SK-N-SH (cell line): ENCODE results near the gene VWDE. TPM values are rescaled to one million over a fixed set of nuclear protein-coding genes. Genes with fewer than 3 reads are reported as not detected.

Experiments
- CTCF ChIA-PET: fragments of 300-600, 350-600 bp; formaldehyde crosslinking; extraction: SDS; loops from one replicate; lab custom pipeline; 2021; lab: Yijun Ruan, JAX
- POLR2A ChIA-PET: fragments of 350-600 bp; sonication (Branson Sonifier 250); formaldehyde crosslinking; extraction: SDS; loops from one replicate; lab custom pipeline; 2020; ENCODE audit warnings: antibody characterized with exemption, inconsistent platforms; lab: Yijun Ruan, JAX
- DNase-seq: peaks from one replicate; pipeline ENCODE4 v3.0.0; 2012
- H2AFZ ChIP-seq: fragments of 200-600 bp; sonication (generic); 2 replicates; pipeline ENCODE4 v1.8.1; 2016; ENCODE audit warnings: antibody characterized with exemption, mild to moderate bottlenecking, low read depth
- H3F3A ChIP-seq: fragments of 200-600 bp; sonication (generic); replicated peaks from 2 replicates; pipeline ENCODE3; 2016; ENCODE audit warnings: antibody characterized with exemption, mild to moderate bottlenecking; ENCODE audit not compliant: insufficient read depth
- H3K27ac ChIP-seq, 2 experiments: fragments of 200-500 bp in 1 of 2; fragments of 200-600 bp in 1 of 2; sonication (Bioruptor generic) in 1 of 2; sonication (generic), shearing (Covaris generic) in 1 of 2; 2 replicates each; pipeline versions ENCODE4 v1.5.1 to v1.6.1; 2014 to 2016; ENCODE audit warnings: low read depth in 2 of 2, inconsistent platforms in 1 of 2, low read length in 1 of 2, mild to moderate bottlenecking in 1 of 2, mixed read lengths in 1 of 2
- H3K27me3 ChIP-seq: fragments of 200-600 bp; sonication (generic), shearing (Covaris generic); 2 replicates; pipeline ENCODE4 v1.6.1; 2016; ENCODE audit warnings: mixed run types; ENCODE audit not compliant: insufficient read depth
- H3K36me3 ChIP-seq, 2 experiments: fragments of 200-500 bp in 1 of 2; fragments of 200-600 bp in 1 of 2; sonication (Bioruptor generic) in 1 of 2; sonication (generic) in 1 of 2; replicated peaks in 1 of 2; 2 replicates each; pipeline versions ENCODE3 to v1.5.1; 2014 to 2016; ENCODE audit warnings: low read length in 1 of 2, mild to moderate bottlenecking in 1 of 2; ENCODE audit not compliant: insufficient read depth in 2 of 2, control insufficient read depth in 1 of 2
- H3K4me1 ChIP-seq, 2 experiments: fragments of 200-500 bp in 1 of 2; fragments of 200-600 bp in 1 of 2; sonication (Bioruptor generic) in 1 of 2; sonication (generic), shearing (Covaris generic) in 1 of 2; 2 replicates each; pipeline versions ENCODE4 v1.5.1 to v1.6.1; 2014 to 2016; ENCODE audit warnings: low read depth in 1 of 2, low read length in 1 of 2, mixed run types in 1 of 2; ENCODE audit not compliant: insufficient read depth in 2 of 2, control insufficient read depth in 1 of 2
- H3K4me2 ChIP-seq: fragments of 200-600 bp; sonication (generic), shearing (Covaris generic); 2 replicates; pipeline ENCODE4 v1.6.1; 2017; ENCODE audit warnings: mixed run types
- H3K4me3 ChIP-seq, 2 experiments: fragments of 200-500 bp in 1 of 2; fragments of 200-600 bp in 1 of 2; sonication (Bioruptor generic) in 1 of 2; sonication (generic), shearing (Covaris generic) in 1 of 2; 2 replicates each; pipeline versions ENCODE4 v1.5.1 to v1.8.1; 2014 to 2016; ENCODE audit warnings: low read depth in 2 of 2, inconsistent platforms in 1 of 2, low read length in 1 of 2, mild to moderate bottlenecking in 1 of 2, mixed read lengths in 1 of 2, moderate library complexity in 1 of 2
- H3K79me2 ChIP-seq: fragments of 200-600 bp; sonication (generic); 2 replicates; pipeline ENCODE4 v1.8.1; 2017; ENCODE audit warnings: mild to moderate bottlenecking; ENCODE audit not compliant: insufficient read depth
- H3K9ac ChIP-seq: fragments of 200-600 bp; sonication (generic); 2 replicates; pipeline ENCODE4 v1.6.1; 2017; ENCODE audit warnings: mixed run types
- H3K9me2 ChIP-seq: fragments of 200-600 bp; sonication (generic); 2 replicates; pipeline ENCODE4 v1.6.1; 2017; ENCODE audit warnings: mixed run types
- H3K9me3 ChIP-seq: fragments of 200-600 bp; sonication (generic); 2 replicates; pipeline ENCODE4 v1.6.1; 2017; ENCODE audit warnings: mixed run types, mild to moderate bottlenecking, moderate library complexity
- H4K20me1 ChIP-seq: fragments of 200-600 bp; sonication (generic); 2 replicates; pipeline ENCODE4 v1.6.1; 2017; ENCODE audit warnings: mild to moderate bottlenecking, mixed run types; ENCODE audit not compliant: insufficient read depth
- CTCF ChIP-seq: fragments of 200-600 bp; sonication (generic); IDR thresholded peaks from 2 replicates; pipeline ENCODE4 v1.6.1; 2017; ENCODE audit warnings: antibody characterized with exemption, mild to moderate bottlenecking, moderate library complexity
- FOXM1 ChIP-seq: IDR thresholded peaks from 2 replicates; pipeline ENCODE4 v1.4.0; 2012; ENCODE audit warnings: low read depth, mild to moderate bottlenecking
- GABPA ChIP-seq: IDR thresholded peaks from 2 replicates; pipeline ENCODE4 v1.4.0; 2012; ENCODE audit warnings: low read depth, mild to moderate bottlenecking
- GATA2 ChIP-seq: sonication (generic); formaldehyde crosslinking; IDR thresholded peaks from 2 replicates; pipeline ENCODE4 v1.5.0; 2020; ENCODE audit warnings: mild to moderate bottlenecking, missing genetic modification reagents
- IRF3 ChIP-seq: fragments of 150-350 bp; IDR thresholded peaks from 2 replicates; pipeline ENCODE4 v1.6.1; 2016; ENCODE audit warnings: mild to moderate bottlenecking, low read depth, low read length
- JUND ChIP-seq: IDR thresholded peaks from 2 replicates; pipeline ENCODE4 v1.4.0; 2012
- MAX ChIP-seq: IDR thresholded peaks from 2 replicates; pipeline ENCODE4 v1.4.0; 2012; ENCODE audit warnings: low read depth
- MXI1 ChIP-seq: IDR thresholded peaks from 2 replicates; pipeline ENCODE4 v1.6.1; 2012; ENCODE audit warnings: mild to moderate bottlenecking, low read depth, low read length, improper control_type of control experiment
- NFIC ChIP-seq: IDR thresholded peaks from 2 replicates; pipeline ENCODE4 v1.4.0; 2012; ENCODE audit warnings: borderline replicate concordance
- PBX3 ChIP-seq: IDR thresholded peaks from 2 replicates; pipeline ENCODE4; 2012
- POLR2AphosphoS5 ChIP-seq: IDR thresholded peaks from 2 replicates; pipeline ENCODE4 v1.6.1; 2012; ENCODE audit warnings: low read depth, low read length
- RAD21 ChIP-seq: IDR thresholded peaks from 2 replicates; pipeline ENCODE4 v1.6.1; 2012; ENCODE audit warnings: mild to moderate bottlenecking, low read length
- REST ChIP-seq: IDR thresholded peaks from 2 replicates; pipeline ENCODE4 v1.6.1; 2012; ENCODE audit warnings: mild to moderate bottlenecking, low read depth, low read length, moderate library complexity
- RXRA ChIP-seq: IDR thresholded peaks from 2 replicates; pipeline ENCODE4 v1.4.0; 2012; ENCODE audit warnings: low read depth, mild to moderate bottlenecking, borderline replicate concordance
- SIN3A ChIP-seq: IDR thresholded peaks from 2 replicates; pipeline ENCODE4 v1.6.1; 2012; ENCODE audit warnings: low read depth, mild to moderate bottlenecking, low read length, moderate library complexity, borderline replicate concordance
- SMC3 ChIP-seq: IDR thresholded peaks from 2 replicates; pipeline ENCODE4 v1.6.1; 2012; ENCODE audit warnings: low read depth, low read length, improper control_type of control experiment
- TEAD4 ChIP-seq: IDR thresholded peaks from 2 replicates; pipeline ENCODE4 v1.4.0; 2012; ENCODE audit warnings: mild to moderate bottlenecking, borderline replicate concordance; ENCODE audit not compliant: insufficient read depth
- YY1 ChIP-seq: IDR thresholded peaks from 2 replicates; pipeline ENCODE4 v1.4.0; 2012; ENCODE audit warnings: low read depth, mild to moderate bottlenecking
- WGBS: methylation state at CpG from one replicate; pipeline ENCODE4 v1.1.6; 2017; ENCODE audit warnings: low lambda C conversion rate; 5-methylcytosine and 5-hydroxymethylcytosine counted together
- polyA plus RNA-seq, 3 experiments: library from polyadenylated mRNA; depleted of rRNA; stranded (reverse); fragments of >200 nt; gene quantifications; 2 replicates each; pipeline ENCODE4 v1.2.3, GENCODE V29; 2012

Gene VWDE
- polyA plus RNA-seq, 1 of the 3 experiments (the other 2 are of a cell fraction), result not detected

GRCh38 chr7:12322284-12322902 lies 81.3 kb downstream of the VWDE start:
- no peak overlapping the region for H3K4me3 ChIP-seq
- no peaks in the 10 kb centered on the region for H3K27me3 ChIP-seq
- no peak overlapping the region for H3K27ac ChIP-seq
- no peak overlapping the region for H2AFZ ChIP-seq
- CTCF ChIA-PET, result interaction anchor here (0.5 to 4.2 kb wide), 50 partner anchors 10 to 916 kb away, joined by 3 to 52 read pairs (median 4); no protein-coding TSS in a partner anchor
- no peak overlapping the region for H3K4me2 ChIP-seq
- H3K9me2 ChIP-seq, result no peaks in the 10 kb centered on the region
- no peak overlapping the region for H3K9ac ChIP-seq
- H3K36me3 ChIP-seq, result no peaks in the 10 kb centered on the region
- peak; percentile 10 for DNase-seq
- TF ChIP-seq CTCF (peak; percentile 97), MAX (no peak), POLR2AphosphoS5 (no peak), GATA2 (CRISPR knock-in tag) (0 out of 2 replicates have a peak, but pooled peaks have one; percentile 12), TEAD4 (no peak), REST (no peak), PBX3 (no peak), IRF3 (no peak), GABPA (no peak), RAD21 (peak; percentile 94), SIN3A (no peak), NFIC (no peak), JUND (no peak), MXI1 (0 out of 2 replicates have a peak, but pooled peaks have one; percentile 17), RXRA (no peak), SMC3 (peak; percentile 83), YY1 (no peak), FOXM1 (no peak)
- TF ChIP-seq, all 33 proteins: peak for 5
- Histone ChIP-seq H3K79me2 (no peaks in the 10 kb centered on the region), H4K20me1 (no peaks in the 10 kb centered on the region), H3K9me3 (no peaks in the 10 kb centered on the region), H3K4me1 (no peaks in the 10 kb centered on the region; a peak in 1 of 4 replicates), H3F3A (no peaks in the 10 kb centered on the region)
- 46% methylated on average over 5 of the region's 5 CpGs for WGBS
- POLR2A ChIA-PET, result no interaction called here
